IMR-90 (cell line): ENCODE results near the gene SRD5A3. TPM values are rescaled to one million over a fixed set of nuclear protein-coding genes. Genes with fewer than 3 reads are reported as not detected.

ENCODE experiments used
- ATAC-seq: fragments of 200-7000 bp; cut with Tn5 transposase; 2 replicates; pipeline ENCODE4 v1.9.1; 2020; ENCODE audit warnings: low read depth, mild to moderate bottlenecking, moderate library complexity
- BruUV-seq: library from RNA; stranded (reverse); fragments of 400-500 nt; replicated peaks from 2 replicates; lab custom pipeline; 2021; lab: Mats Ljungman, UMichigan
- CTCF ChIA-PET: fragments of 300-600 bp; formaldehyde crosslinking; extraction: SDS; loops from one replicate; lab custom pipeline; 2021; ENCODE audit warnings: antibody characterized with exemption; lab: Yijun Ruan, JAX
- POLR2A ChIA-PET: fragments of 300-600 bp; sonication (Branson Sonifier 250); formaldehyde crosslinking; loops from one replicate; lab custom pipeline; 2022; ENCODE audit warnings: antibody characterized with exemption; ENCODE audit not compliant: unreplicated experiment; lab: Charles Lee
- DNase-seq: peaks from one replicate; pipeline ENCODE4 v3.0.0; 2013
- H2AFZ ChIP-seq: replicated peaks from 2 replicates; pipeline ENCODE3; 2013; ENCODE audit warnings: low read length, mild to moderate bottlenecking; ENCODE audit not compliant: poor library complexity
- H2AK5ac ChIP-seq: 2 replicates; pipeline ENCODE4 v1.6.1; 2013; ENCODE audit warnings: low read depth, low read length, inconsistent platforms
- H2AK9ac ChIP-seq: replicated peaks from 2 replicates; pipeline ENCODE3; 2013; ENCODE audit warnings: mild to moderate bottlenecking, low read depth, low read length, moderate library complexity; ENCODE audit not compliant: poor library complexity
- H2BK120ac ChIP-seq: 2 replicates; pipeline ENCODE4 v1.6.1; 2013; ENCODE audit warnings: low read depth, low read length, inconsistent platforms
- H2BK15ac ChIP-seq: 3 replicates; pipeline ENCODE4 v1.6.1; 2013; ENCODE audit warnings: low read depth, low read length, inconsistent platforms
- H2BK20ac ChIP-seq: 2 replicates; pipeline ENCODE4 v1.6.1; 2013; ENCODE audit warnings: low read depth, mild to moderate bottlenecking, inconsistent platforms, low read length, moderate library complexity
- H2BK5ac ChIP-seq: 2 replicates; pipeline ENCODE4 v1.6.1; 2013; ENCODE audit warnings: mild to moderate bottlenecking, low read depth, low read length, inconsistent platforms; ENCODE audit not compliant: poor library complexity, severe bottlenecking
- H3K14ac ChIP-seq: replicated peaks from 2 replicates; pipeline ENCODE4 v1.6.1; 2013; ENCODE audit warnings: low read depth, low read length, inconsistent platforms
- H3K18ac ChIP-seq: 2 replicates; pipeline ENCODE4 v1.6.1; 2013; ENCODE audit warnings: low read depth, low read length, control low read depth
- H3K23ac ChIP-seq: 2 replicates; pipeline ENCODE4 v1.6.1; 2013; ENCODE audit warnings: low read depth, low read length, inconsistent platforms
- H3K27ac ChIP-seq: 2 replicates; pipeline ENCODE4 v1.5.1; 2013; ENCODE audit warnings: mild to moderate bottlenecking, control low read depth, low read length; ENCODE audit not compliant: insufficient read depth
- H3K27me3 ChIP-seq: 2 replicates; pipeline ENCODE4 v1.6.1; 2013; ENCODE audit warnings: low read length; ENCODE audit not compliant: control insufficient read depth, insufficient read depth
- H3K36me3 ChIP-seq: 2 replicates; pipeline ENCODE4 v1.6.1; 2013; ENCODE audit warnings: low read length, mixed read lengths; ENCODE audit not compliant: control insufficient read depth, insufficient read depth
- H3K4ac ChIP-seq: 2 replicates; pipeline ENCODE4 v1.6.1; 2013; ENCODE audit warnings: low read depth, low read length, inconsistent platforms
- H3K4me1 ChIP-seq: 2 replicates; pipeline ENCODE4 v1.6.1; 2013; ENCODE audit warnings: low read length, mixed read lengths; ENCODE audit not compliant: control insufficient read depth, insufficient read depth
- H3K4me2 ChIP-seq: 2 replicates; pipeline ENCODE4 v1.6.1; 2013; ENCODE audit warnings: low read depth, mild to moderate bottlenecking, control low read depth, low read length, moderate library complexity
- H3K4me3 ChIP-seq: 2 replicates; pipeline ENCODE4 v1.5.1; 2013; ENCODE audit warnings: low read depth, mild to moderate bottlenecking, control low read depth, low read length, moderate library complexity; ENCODE audit not compliant: insufficient read depth
- H3K56ac ChIP-seq: 2 replicates; pipeline ENCODE4 v1.6.1; 2013; ENCODE audit warnings: low read length, inconsistent platforms; ENCODE audit not compliant: insufficient read depth; ENCODE audit errors: extremely low read depth
- H3K79me1 ChIP-seq, 2 experiments: 2 replicates each; pipeline ENCODE4 v1.6.1; 2013; ENCODE audit warnings: low read length in 2 of 2, inconsistent platforms in 1 of 2, low read depth in 1 of 2
- H3K9ac ChIP-seq: 2 replicates; pipeline ENCODE4 v1.6.1; 2013; ENCODE audit warnings: low read depth, low read length, control low read depth
- H3K9me1 ChIP-seq: 2 replicates; pipeline ENCODE4 v1.6.1; 2013; ENCODE audit warnings: low read length, inconsistent platforms; ENCODE audit not compliant: insufficient read depth
- H3K9me3 ChIP-seq: 2 replicates; pipeline ENCODE4 v1.6.1; 2013; ENCODE audit warnings: low read length; ENCODE audit not compliant: control insufficient read depth, insufficient read depth
- H4K20me1 ChIP-seq: 2 replicates; pipeline ENCODE4 v1.6.1; 2013; ENCODE audit warnings: low read length, inconsistent platforms; ENCODE audit not compliant: insufficient read depth
- H4K5ac ChIP-seq: 2 replicates; pipeline ENCODE4 v1.6.1; 2013; ENCODE audit warnings: mild to moderate bottlenecking, low read depth, low read length, control low read depth
- H4K8ac ChIP-seq, 2 experiments: 2 replicates each; pipeline ENCODE4 v1.6.1; 2013; ENCODE audit warnings: low read depth in 2 of 2, low read length in 2 of 2, control low read depth in 1 of 2, inconsistent platforms in 1 of 2
- H4K91ac ChIP-seq: 2 replicates; pipeline ENCODE4 v1.6.1; 2013; ENCODE audit warnings: low read depth, low read length, inconsistent platforms; ENCODE audit not compliant: insufficient read depth
- BHLHE40 ChIP-seq: fragments of 150-350 bp; IDR thresholded peaks from 2 replicates; pipeline ENCODE4 v1.6.1; 2016; ENCODE audit warnings: mild to moderate bottlenecking, low read depth, low read length
- CTCF ChIP-seq: conservative IDR thresholded peaks from 2 replicates; pipeline ENCODE4 v1.5.1; 2012; ENCODE audit warnings: mild to moderate bottlenecking, low read depth, low read length, improper control_type of control experiment
- ELK1 ChIP-seq: fragments of 150-350 bp; IDR thresholded peaks from 2 replicates; pipeline ENCODE4 v1.6.1; 2016; ENCODE audit warnings: low read depth, mild to moderate bottlenecking, low read length, moderate library complexity, borderline replicate concordance
- FOS ChIP-seq: fragments of 150-350 bp; IDR thresholded peaks from 2 replicates; pipeline ENCODE4 v1.6.1; 2016; ENCODE audit warnings: low read depth, low read length
- NFE2L2 ChIP-seq: fragments of 150-350 bp; IDR thresholded peaks from 2 replicates; pipeline ENCODE4 v1.6.1; 2016; ENCODE audit warnings: low read depth, mild to moderate bottlenecking, low read length
- POLR2A ChIP-seq: IDR thresholded peaks from 2 replicates; pipeline ENCODE4 v1.6.1; 2012; ENCODE audit warnings: mild to moderate bottlenecking, low read depth, low read length
- SMC3 ChIP-seq: fragments of 150-350 bp; IDR thresholded peaks from 2 replicates; pipeline ENCODE4 v1.6.1; 2016; ENCODE audit warnings: low read depth, mild to moderate bottlenecking, antibody characterized with exemption, low read length, moderate library complexity
- WGBS, 2 experiments: methylation state at CpG; one replicate each; pipeline versions ENCODE4 v1.1.5 to v1.1.7; 2013; ENCODE audit warnings: missing lambda C conversion rate in 2 of 2; ENCODE audit not compliant: insufficient read length in 1 of 2; ENCODE audit errors: extremely low coverage in 2 of 2; 5-methylcytosine and 5-hydroxymethylcytosine counted together
- dilution Hi-C: fragments of 300-500 bp; cut with HindIII; formaldehyde crosslinking; loops from one replicate; pipeline ENCODE4 v1.14.3; 2018; ENCODE audit warnings: low sequenced_read_pairs; ENCODE audit not compliant: unreplicated experiment
- in situ Hi-C: fragments of 300-500 bp; cut with MboI; formaldehyde crosslinking; loops from 3 replicates; pipeline ENCODE4 v1.14.3; 2019; ENCODE audit warnings: low sequenced_read_pairs, inconsistent platforms, mixed read lengths
- intact Hi-C: fragments of 100-400 bp; cut with micrococcal nuclease; formaldehyde crosslinking; loops from 2 replicates; pipeline ENCODE4 v1.10.0; 2022
- polyA plus RNA-seq, 3 experiments: library from polyadenylated mRNA; depleted of rRNA; stranded (reverse); fragments of >200 nt; gene quantifications; 2 replicates each; pipeline ENCODE4 v1.2.3, GENCODE V29; 2012; ENCODE audit warnings: low replicate concordance in 1 of 3
- total RNA-seq: library from RNA; depleted of rRNA; stranded (reverse); fragments of >200 nt; gene quantifications from 2 replicates; pipeline ENCODE4 v1.2.3, GENCODE V29; 2012

SRD5A3 gene
- total and polyA plus RNA-seq, 2 of the 4 experiments (the other 2 are of a cell fraction) = 5.6 to 6.8 TPM

- no CpG with 5 or more reads among the region's 8 CpGs for WGBS, 2 experiments
- Histone ChIP-seq H3K4me3 (no peak overlapping the region), H4K91ac (no peak overlapping the region), H2BK20ac (no peak overlapping the region), H3K9me1 (peaks cover 11% of the 10 kb centered on the region), H3K36me3 (no peaks in the 10 kb centered on the region), H2BK5ac (no peak overlapping the region), H3K18ac (no peak overlapping the region), H3K56ac (no peak overlapping the region), H3K79me1 (peaks cover 0 to 20% of the 10 kb centered on the region in 2 experiments; a peak in 2 of 4 replicates), H3K4ac (no peak overlapping the region), H3K4me1 (peaks cover 10% of the 10 kb centered on the region), H4K8ac (no peak overlapping the region), H4K5ac (no peak overlapping the region), H3K9ac (no peak overlapping the region), H3K4me2 (no peak overlapping the region), H3K14ac (no peak overlapping the region), H2AK5ac (no peak overlapping the region), H3K9me3 (no peaks in the 10 kb centered on the region), H3K27me3 (no peaks in the 10 kb centered on the region), H2BK15ac (no peak overlapping the region), H3K23ac (no peak overlapping the region), H2AFZ (no peak overlapping the region), H2AK9ac (no peak overlapping the region), H3K27ac (no peak overlapping the region), H2BK120ac (no peak overlapping the region), H4K20me1 (no peaks in the 10 kb centered on the region)
- in situ Hi-C loops = no loop called here
- no peak for DNase-seq
- ATAC-seq = no peak
- intact Hi-C loops = no loop called here
- BruUV-seq = no TSS peak
- TF ChIP-seq BHLHE40 (no peak), ELK1 (no peak), NFE2L2 (no peak), FOS (no peak), CTCF (no peak), SMC3 (no peak), POLR2A (no peak)
- ChIA-PET POLR2A (no interaction called here), CTCF (interaction anchor here (0.8 kb wide), 1 partner anchor 91 kb away, joined by 3 read pairs; no protein-coding TSS in a partner anchor)
- dilution Hi-C loops = no loop called here
Measured at GRCh38 chr4:55354648-55355047, 8.6 kb downstream of the SRD5A3 start.
